ENCODE data around the gene ANKRD9. TPM values are rescaled to one million over a fixed set of nuclear protein-coding genes. Genes with fewer than 3 reads are reported as not detected.

ANKRD9 gene
- total RNA-seq, 1 experiment from 2014 or later = 29.8 TPM

DNA sequence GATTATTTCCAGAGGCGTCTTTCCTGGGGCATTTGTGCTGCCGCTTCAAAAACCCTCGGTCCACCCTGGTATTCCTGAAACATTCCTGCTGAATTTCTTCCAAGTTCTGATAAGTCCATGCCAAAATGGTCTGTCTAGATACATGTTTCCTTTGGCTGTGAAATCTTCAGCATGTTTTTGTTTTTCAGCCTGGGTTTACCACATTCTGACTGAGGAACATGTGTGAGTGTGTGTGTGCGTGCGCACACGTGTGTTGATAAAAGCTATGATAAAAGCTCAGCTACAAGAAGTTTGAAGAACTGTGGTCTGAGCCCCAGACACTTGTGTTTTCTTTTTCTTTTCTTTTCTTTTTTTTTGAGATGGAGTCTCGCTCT lies 22.4 kb downstream of the ANKRD9 start:
- no peak overlapping the region for H4K5ac ChIP-seq (ENCODE audit: insufficient read length, low read depth, low read length)
- no peaks in the 10 kb centered on the region for H3K27me3 ChIP-seq (ENCODE audit: insufficient read depth, low read length)
- no peak overlapping the region for H3K9ac ChIP-seq (ENCODE audit: extremely low read depth, insufficient read length, low read length)
- Mint-ChIP-seq H3K4me3 (no peak overlapping the region), H3K27ac (no peak overlapping the region), H3K36me3 (ENCODE audit: insufficient read depth in 1 of 3, low read depth in 3 of 3) (peaks cover 0 to 4% (median 3%) of the 10 kb centered on the region in 3 experiments; a peak in 3 of 7 replicates), H3K4me1 (peaks cover 3 to 4% of the 10 kb centered on the region in 2 experiments; a peak in 2 of 4 replicates), H3K27me3 (ENCODE audit: low read depth) (no peaks in the 10 kb centered on the region), H3K9me3 (no peaks in the 10 kb centered on the region)
- no peak overlapping the region for H3K14ac ChIP-seq (ENCODE audit: insufficient read depth, low read length)
- no peak overlapping the region for H3T11ph ChIP-seq (ENCODE audit: low read length)
- H2BK12ac ChIP-seq (ENCODE audit: insufficient read length, low read depth, low read length) = no peak overlapping the region
- H3K56ac ChIP-seq (ENCODE audit: insufficient read length, low read depth, low read length) = no peak overlapping the region
- H2AK5ac ChIP-seq (ENCODE audit: insufficient read length, low read length) = no peak overlapping the region
- H2BK15ac ChIP-seq (ENCODE audit: low read depth, low read length) = no peak overlapping the region
- H3K4me1 ChIP-seq (ENCODE audit: insufficient read depth, low read length) = no peaks in the 10 kb centered on the region
- H3K4ac ChIP-seq (ENCODE audit: low read depth, low read length) = no peak overlapping the region
- no peak overlapping the region for H2BK120ac ChIP-seq (ENCODE audit: low read depth, low read length, poor library complexity, severe bottlenecking)
- no peak overlapping the region for H2BK5ac ChIP-seq (ENCODE audit: insufficient read length, low read length)
- no CpG with 5 or more reads among the region's 7 CpGs for WGBS (ENCODE audit: extremely low coverage, insufficient read length, low lambda C conversion rate)
- H4K8ac ChIP-seq (replicated peaks; ENCODE audit: insufficient read length, low read depth, low read length) = no peak overlapping the region
- no peak overlapping the region for H2AFZ ChIP-seq (ENCODE audit: low read length)
- DNase-seq = no peak
- no peak overlapping the region for H3K23ac ChIP-seq (ENCODE audit: insufficient read length, low read depth, low read length)
- H3K4me2 ChIP-seq (ENCODE audit: insufficient read depth, insufficient read length, low read length) = no peak overlapping the region
- no peak overlapping the region for H3K27ac ChIP-seq (ENCODE audit: insufficient read length, low read depth, low read length)
- no peak overlapping the region for H4K91ac ChIP-seq (ENCODE audit: insufficient read length, low read depth, low read length)
- no peak for TF ChIP-seq CTCF (conservative IDR thresholded peaks at IDR 0.05)
- H3K9me3 ChIP-seq (ENCODE audit: control insufficient read depth, low read depth, low read length) = no peaks in the 10 kb centered on the region
- no peak overlapping the region for H3K18ac ChIP-seq (ENCODE audit: insufficient read length, low read depth, low read length)
- no peaks in the 10 kb centered on the region for H4K20me1 ChIP-seq (ENCODE audit: control insufficient read depth, insufficient read depth, insufficient read length)
- H3K79me1 ChIP-seq (ENCODE audit: insufficient read depth, low read depth, low read length, poor library complexity, severe bottlenecking) = no peaks in the 10 kb centered on the region
- no peaks in the 10 kb centered on the region for H3K23me2 ChIP-seq (ENCODE audit: insufficient read length, low read depth, low read length, poor library complexity, severe bottlenecking)
- H2BK20ac ChIP-seq (ENCODE audit: low read depth, low read length, poor library complexity, severe bottlenecking) = no peak overlapping the region
- no peaks in the 10 kb centered on the region for H3K79me2 ChIP-seq (ENCODE audit: insufficient read depth, low read length)

Data from H9 (cell line).